Anterior cingulate cortex (tissue), 58 donors: ENCODE results near the gene GSTT4.
"Not testable (repeated sequence)": the region's sequence is repeated elsewhere in the genome, so short reads cannot be mapped to it uniquely, and the experiment has no call there.

ENCODE experiments used
- DNase-seq, 58 donors: peaks; one replicate each; lab custom pipeline; 2025; lab: John Stamatoyannopoulos, UW

GSTT4 gene

DNA sequence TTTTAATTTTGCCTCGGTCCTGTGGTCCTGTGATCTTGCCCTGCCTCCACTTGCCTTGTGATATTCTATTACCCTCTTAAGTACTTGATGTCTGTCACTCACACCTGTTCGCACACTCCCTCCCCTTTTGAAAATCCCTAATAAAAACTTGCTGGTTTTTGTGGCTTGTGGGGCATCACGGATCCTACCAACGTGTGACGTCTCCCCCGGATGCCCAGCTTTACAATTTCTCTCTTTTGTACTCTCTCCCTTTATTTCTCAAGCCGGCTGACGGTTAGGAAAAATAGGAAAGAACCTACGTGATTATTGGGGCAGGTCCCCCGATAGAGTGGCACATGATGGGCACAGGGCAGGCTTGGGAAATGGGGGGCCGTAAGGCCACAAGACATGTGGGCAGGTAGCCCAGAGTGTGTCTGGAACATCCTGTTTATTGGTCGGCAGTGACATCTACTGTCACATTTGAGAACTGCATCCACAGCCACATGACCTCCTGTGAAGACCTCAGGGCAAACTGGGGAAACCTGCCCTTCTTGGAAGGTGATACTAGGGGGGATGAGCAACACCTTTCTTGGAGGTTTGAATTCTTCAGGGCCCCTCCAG lies 48.9 kb downstream of the GSTT4 start:
- peak in 54 of 58 donors; percentile 6 to 85 (median 60) for DNase-seq

DNA sequence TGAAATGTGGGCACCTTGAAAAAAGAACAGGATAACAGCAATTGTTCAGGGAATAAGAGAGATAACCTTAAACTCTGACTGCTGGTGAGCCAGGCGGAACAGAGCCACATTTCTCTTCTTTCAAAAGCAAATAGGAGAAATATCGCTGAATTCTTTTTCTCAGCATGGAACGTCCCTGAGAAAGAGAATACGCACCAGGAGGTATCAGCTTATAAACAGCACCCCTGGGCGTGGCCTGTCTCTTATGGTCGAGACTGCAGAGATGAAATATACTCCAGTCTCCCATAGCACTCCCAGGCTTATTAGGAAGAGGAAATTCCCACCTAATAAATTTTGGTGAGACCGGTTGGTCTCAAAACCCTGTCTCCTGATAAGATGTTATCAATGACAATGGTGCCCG lies 49.4 kb downstream of the GSTT4 start:
- not testable (repeated sequence) for DNase-seq

DNA sequence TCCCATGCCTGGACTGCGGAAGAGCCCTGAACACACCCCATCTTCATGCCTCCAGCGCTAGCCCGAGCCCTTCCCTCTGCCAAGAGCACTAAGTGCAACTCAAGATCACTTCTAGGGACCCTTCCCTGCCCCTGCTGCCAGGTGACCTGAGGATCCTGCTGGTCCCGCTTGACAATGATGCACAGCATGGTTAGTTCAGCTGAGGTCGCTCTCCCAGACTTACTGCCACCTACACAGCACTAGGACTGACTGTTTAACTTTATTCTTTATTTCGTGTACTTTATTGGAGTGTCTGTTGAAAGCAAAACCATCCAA lies 50.3 kb downstream of the GSTT4 start:
- DNase-seq: not testable (repeated sequence)

DNA sequence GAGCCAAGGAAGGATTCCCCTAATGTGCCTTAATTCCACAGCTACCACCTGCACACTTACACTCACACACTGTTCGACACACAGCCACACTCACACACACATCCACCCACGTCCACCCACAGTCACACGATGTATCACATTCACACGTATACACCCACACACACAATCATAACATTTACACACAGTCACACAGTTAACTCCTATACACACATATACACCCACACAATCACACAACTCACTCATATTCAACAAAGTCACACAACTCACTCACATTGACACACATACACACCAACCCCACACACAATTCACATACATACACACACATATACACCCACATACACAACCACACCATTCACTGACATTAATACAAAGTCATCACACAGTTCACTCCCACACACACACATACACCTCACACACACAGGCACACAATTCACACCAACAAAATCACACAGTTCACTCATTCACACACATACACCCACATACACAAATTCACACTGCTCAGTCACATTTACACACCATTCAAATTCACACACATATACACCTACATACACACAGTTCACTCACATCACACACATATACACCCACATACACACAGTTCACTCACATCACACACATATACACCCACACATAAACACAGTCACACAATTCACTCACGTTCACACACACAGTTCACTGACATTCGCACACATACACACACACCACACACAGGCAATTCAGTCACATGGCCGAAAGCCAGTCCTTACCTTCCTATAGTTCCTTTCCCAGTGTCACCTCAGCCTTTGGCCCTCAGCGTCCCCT lies 50.9 kb downstream of the GSTT4 start:
- not testable (repeated sequence) for DNase-seq

DNA sequence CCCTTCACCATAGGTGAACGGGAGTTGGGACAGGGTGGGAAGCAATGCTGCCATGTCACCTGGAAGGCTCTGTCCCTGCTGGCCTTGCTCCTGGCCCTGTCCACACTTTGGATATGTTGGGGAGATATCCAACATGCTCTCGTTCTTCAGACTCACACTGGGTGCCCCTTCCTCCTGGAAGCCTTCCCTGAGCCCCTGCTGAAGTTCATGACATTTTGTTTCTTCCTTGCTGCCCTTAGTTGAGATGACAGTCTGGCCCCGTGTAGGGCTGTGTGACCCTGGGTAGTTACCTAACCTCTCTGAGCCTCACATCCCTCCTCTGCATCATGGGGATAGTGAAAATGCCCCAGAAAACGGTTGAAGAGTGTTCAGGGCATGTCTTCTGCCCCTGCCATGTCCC lies 51.8 kb downstream of the GSTT4 start:
- not testable (repeated sequence) for DNase-seq

DNA sequence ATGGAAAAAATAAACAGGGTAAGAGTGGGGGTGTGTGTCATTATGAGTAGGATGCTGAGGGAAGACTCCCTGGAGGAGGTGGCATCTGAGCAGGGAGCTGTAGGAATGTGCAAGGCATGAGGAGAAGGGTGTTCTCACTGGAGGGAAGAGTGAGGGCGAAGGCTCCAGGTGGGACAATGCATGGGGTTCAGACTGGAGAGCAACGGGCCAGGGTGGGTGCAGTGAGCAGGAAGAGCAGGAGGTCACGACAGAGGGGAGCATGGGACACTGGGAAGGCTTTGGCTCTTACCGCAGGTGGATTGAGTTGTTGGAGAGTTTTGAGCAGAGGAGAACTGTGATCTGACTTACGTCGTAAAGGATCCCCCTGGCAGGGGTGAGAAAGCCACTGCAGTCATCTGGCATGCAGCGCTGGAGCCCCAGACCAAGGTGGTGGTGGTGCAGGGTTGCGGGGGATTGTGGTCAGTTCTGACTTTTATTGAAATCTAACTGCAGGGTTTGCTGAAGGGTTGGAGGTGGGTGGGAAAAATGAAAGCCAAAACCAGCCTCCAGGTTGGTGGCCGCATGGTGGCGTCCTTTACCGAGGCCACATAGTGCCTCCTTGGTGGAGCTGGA lies 52.4 kb downstream of the GSTT4 start:
- DNase-seq: not testable (repeated sequence)

DNA sequence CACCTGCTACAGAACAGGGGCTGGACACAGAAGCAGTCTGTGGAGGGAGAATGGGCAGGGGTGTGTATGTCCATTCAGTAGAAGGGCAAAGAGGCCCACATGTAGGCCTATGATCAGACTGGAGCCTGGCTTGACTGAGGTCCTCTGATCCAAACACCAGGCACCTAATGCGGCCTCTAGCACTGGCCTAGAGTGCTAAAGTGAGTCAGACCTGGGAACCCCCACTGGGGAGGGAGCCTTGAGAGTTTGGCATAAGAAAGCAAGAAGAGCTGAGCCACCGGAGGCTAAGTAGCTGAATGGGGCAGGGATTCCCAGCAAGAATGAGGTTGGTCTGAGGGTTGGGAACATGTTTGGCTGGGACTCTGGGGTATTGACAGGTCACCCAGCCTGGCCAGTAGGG lies 53.9 kb downstream of the GSTT4 start:
- DNase-seq: not testable (repeated sequence)

DNA sequence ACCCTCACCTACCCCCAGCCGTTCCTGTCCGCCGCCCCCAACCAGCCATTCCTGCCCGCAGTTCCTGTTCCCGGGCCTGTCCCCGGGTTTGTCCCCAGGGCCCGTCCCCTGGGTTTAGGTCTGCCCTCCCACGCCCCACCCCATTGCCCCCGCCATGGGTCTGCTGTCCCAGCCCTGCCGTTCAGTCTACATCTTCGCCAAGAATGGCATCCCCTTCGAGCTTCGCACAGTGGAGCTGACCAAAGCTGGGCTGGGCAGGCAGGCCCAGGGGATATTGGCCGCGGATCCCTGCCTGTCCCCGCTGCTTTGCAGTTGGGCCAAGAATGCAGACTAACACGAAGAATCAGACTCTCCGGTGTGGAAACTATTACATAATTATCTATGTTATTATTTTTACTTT lies 55.5 kb downstream of the GSTT4 start:
- DNase-seq: not testable (repeated sequence)
